Measurements from ENCODE around the gene CD55. TPM values are rescaled to one million over a fixed set of nuclear protein-coding genes. Genes with fewer than 3 reads are reported as not detected.

CD55 gene
- total and polyA plus RNA-seq, 2 donors (not counting 1 experiment from before 2014, with no cell fraction given): 46.1 to 77.7 TPM

DNA sequence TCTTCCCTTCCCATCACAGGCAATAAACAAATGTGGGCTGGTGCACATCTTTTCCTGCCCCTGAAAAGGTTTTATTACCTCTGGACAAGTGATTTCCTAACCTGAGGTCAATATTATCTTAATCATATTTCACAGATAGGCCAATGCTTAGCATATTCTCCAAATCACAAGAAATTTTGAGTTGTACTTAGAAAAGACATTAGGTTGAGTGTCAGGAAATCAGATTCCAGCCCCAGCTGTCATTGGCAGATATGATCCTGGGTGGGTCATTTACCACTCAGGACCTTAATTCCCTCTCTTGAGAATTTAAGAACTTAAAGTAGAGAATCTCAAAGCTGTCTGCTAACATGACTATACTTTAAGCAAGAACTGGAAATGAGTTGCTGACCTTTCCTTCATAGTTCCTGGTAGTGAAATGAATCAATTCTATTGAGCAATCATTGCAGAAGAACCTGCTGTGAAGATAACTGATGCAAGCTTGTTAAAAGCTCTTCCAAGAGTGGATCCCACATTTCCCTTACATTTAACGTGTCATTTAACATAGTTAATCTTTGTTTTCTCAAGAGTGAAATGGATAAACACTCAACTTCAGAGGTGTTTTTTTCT lies 86.3 kb downstream of the CD55 start:
- TF ChIP-seq EZH2 (IDR thresholded peaks at IDR 0.05; ENCODE audit: low read length, missing control alignments) (no peak), CTCF (conservative IDR thresholded peaks at IDR 0.05 in 1 of 2, IDR thresholded peaks at IDR 0.05 in 1 of 2; ENCODE audit: low read depth in 1 of 2, low read length in 2 of 2) (no peak)
- H2AFZ ChIP-seq (ENCODE audit: low read length): no peak overlapping the region
- DNase-seq (ENCODE audit: low read depth in 2 of 2): peak in 1 of 2 donors; percentile 28
- no peaks in the 10 kb centered on the region for H3K4me1 ChIP-seq (ENCODE audit: control insufficient read depth, extremely low read depth, insufficient read depth, low read length)
- H3K27ac ChIP-seq (ENCODE audit: insufficient read depth, low read length): no peak overlapping the region
- no peaks in the 10 kb centered on the region for H4K20me1 ChIP-seq (ENCODE audit: control insufficient read depth, extremely low read depth, insufficient read depth, low read length)
- no peaks in the 10 kb centered on the region for H3K79me2 ChIP-seq (ENCODE audit: control insufficient read depth, insufficient read depth, low read length)
- H3K9ac ChIP-seq (ENCODE audit: insufficient read depth, low read length): no peak overlapping the region
- no peaks in the 10 kb centered on the region for H3K27me3 ChIP-seq (ENCODE audit: control insufficient read depth, insufficient read depth, low read length)
- H3K4me2 ChIP-seq (ENCODE audit: extremely low read depth, insufficient read depth, low read length): no peak overlapping the region
- no peak overlapping the region for H3K4me3 ChIP-seq (replicated peaks in 1 of 4; ENCODE audit: control extremely low read depth in 1 of 4, insufficient read depth in 1 of 4, low read depth in 3 of 4, low read length in 4 of 4)
- H3K9me3 ChIP-seq (ENCODE audit: control insufficient read depth, insufficient read depth, low read depth, low read length): no peaks in the 10 kb centered on the region
- no peaks in the 10 kb centered on the region for H3K36me3 ChIP-seq (ENCODE audit: control insufficient read depth, insufficient read depth, low read length)

Other genes starting within 250 kb of the CD55 start
- not detected in 2 replicates for gene C4BPB, start 232.8 kb upstream of the CD55 start, total RNA-seq
- not detected in 2 replicates for gene C4BPB, start 232.8 kb upstream of the CD55 start, polyA plus RNA-seq
- gene C4BPA, start 217.4 kb upstream of the CD55 start, total RNA-seq: not detected in 2 replicates
- not detected in 2 replicates for gene C4BPA, start 217.4 kb upstream of the CD55 start, polyA plus RNA-seq
- not detected in 2 replicates for gene CR2, start 132.7 kb downstream of the CD55 start, total RNA-seq
- gene CR2, start 132.7 kb downstream of the CD55 start, polyA plus RNA-seq: not detected in 2 replicates
- gene CR1, start 174.5 kb downstream of the CD55 start, total RNA-seq: not detected in 2 replicates
- not detected in 2 replicates for gene CR1, start 174.5 kb downstream of the CD55 start, polyA plus RNA-seq

Measured in fibroblast of lung (primary cell).